Liver (tissue), 3 donors: Measurements from ENCODE around the gene ARFRP1.

Source experiments
- HNF4G ChIP-seq: IDR thresholded peaks from 2 replicates; pipeline ENCODE4 v1.6.1; 2016; ENCODE audit warnings: antibody characterized with exemption
- SP1 ChIP-seq: IDR thresholded peaks from 2 replicates; pipeline ENCODE4 v1.6.1; 2018; ENCODE audit warnings: antibody characterized with exemption, mild to moderate bottlenecking
- TAF1 ChIP-seq: conservative IDR thresholded peaks from 2 replicates; pipeline ENCODE4 v1.6.1; 2016; ENCODE audit warnings: antibody characterized with exemption, mild to moderate bottlenecking
- YY1 ChIP-seq: IDR thresholded peaks from 2 replicates; pipeline ENCODE4 v1.6.1; 2016; ENCODE audit warnings: antibody characterized with exemption, mild to moderate bottlenecking
- TF ChIP-seq, protein P1 (sequence below): fragments of 150-350 bp; IDR thresholded peaks from 2 replicates; pipeline ENCODE4 v1.5.1; 2017; ENCODE audit warnings: improper control_type of control experiment, low read depth, low read length; ENCODE audit not compliant: missing input control
- donor health status: healthy.
- donor health status: healthy.

DNA sequence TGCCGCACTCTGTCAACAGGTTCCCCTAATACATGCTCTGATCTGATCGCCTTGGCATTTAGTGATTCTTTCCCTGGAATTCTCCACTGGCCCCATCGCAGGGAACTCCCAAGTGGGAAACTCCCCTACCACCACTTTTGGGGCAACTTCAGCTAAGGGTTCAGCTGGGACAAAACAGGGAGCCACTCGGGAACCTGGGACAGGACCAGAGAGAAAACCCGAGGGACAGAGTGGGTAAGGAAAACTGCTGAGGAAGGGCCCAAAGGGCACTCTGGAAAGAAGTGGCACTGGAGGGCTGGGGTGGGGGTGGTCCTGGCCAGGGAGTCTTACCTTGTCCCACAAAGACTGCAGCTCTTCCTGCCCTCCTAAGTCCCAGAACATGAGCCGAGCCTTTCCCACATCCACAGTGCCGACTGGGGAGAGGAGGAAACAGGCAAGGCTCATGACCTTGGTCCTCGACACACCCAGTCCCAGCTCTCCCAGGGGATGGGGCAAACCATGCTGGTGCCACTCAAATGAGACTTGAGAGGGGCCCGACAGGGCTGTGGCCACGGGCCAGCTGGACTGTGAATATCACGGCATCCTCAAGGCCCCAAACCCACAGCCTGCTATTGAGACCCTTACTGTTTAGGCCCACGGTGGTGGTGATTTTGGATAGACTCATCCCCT is 1.6 kb downstream of the ARFRP1 start:
- TF ChIP-seq, protein P1, sequence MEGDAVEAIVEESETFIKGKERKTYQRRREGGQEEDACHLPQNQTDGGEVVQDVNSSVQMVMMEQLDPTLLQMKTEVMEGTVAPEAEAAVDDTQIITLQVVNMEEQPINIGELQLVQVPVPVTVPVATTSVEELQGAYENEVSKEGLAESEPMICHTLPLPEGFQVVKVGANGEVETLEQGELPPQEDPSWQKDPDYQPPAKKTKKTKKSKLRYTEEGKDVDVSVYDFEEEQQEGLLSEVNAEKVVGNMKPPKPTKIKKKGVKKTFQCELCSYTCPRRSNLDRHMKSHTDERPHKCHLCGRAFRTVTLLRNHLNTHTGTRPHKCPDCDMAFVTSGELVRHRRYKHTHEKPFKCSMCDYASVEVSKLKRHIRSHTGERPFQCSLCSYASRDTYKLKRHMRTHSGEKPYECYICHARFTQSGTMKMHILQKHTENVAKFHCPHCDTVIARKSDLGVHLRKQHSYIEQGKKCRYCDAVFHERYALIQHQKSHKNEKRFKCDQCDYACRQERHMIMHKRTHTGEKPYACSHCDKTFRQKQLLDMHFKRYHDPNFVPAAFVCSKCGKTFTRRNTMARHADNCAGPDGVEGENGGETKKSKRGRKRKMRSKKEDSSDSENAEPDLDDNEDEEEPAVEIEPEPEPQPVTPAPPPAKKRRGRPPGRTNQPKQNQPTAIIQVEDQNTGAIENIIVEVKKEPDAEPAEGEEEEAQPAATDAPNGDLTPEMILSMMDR = no peak
- TF ChIP-seq YY1 (no peak), HNF4G (no peak), TAF1 (no peak), SP1 (no peak)
